HG02763 (cell line): ENCODE measurements around the gene SPEM2.

ENCODE experiments used
- ATAC-seq: cut with Tn5 transposase; IDR thresholded peaks from one replicate; pipeline ENCODE4 v1.9.1; 2021; ENCODE audit warnings: mild to moderate bottlenecking, moderate library complexity; ENCODE audit not compliant: unreplicated experiment

SPEM2 gene

DNA sequence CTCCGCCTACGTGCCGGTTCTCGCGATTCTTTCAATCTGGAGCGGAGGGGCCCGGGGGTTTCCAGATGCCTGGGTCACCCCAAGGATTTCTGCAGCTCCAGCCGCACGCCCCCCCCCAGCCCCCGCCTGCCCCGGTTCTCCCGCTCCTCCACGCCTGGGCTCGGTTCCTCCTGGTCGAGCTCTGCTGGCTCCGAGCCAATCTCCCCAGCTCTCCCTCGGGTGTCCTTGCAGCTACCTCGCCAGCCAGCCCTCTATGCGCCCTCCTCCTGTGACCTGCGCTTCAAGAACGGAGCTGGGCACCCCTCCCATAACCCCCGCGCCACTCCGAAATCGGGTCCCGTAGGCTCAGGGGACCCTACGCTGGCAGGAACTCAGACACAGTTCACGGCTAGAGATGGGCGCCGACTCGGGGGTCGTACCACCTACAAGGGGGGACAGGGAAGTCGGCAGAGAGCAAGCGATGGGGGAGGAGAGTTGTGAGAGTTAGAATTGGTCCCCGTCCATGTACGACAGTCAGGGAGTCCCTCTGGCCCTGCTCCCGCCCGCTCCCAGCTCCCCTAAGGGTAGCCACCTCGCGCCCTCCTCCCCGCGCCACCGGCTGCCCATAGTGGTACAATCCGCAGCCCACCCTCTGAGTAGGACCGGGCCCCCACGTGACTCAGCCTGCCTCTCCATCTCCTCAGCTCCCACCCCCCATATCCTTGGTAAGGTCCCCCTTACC, 14.9 kb downstream of the SPEM2 start:
- no peak for ATAC-seq

DNA sequence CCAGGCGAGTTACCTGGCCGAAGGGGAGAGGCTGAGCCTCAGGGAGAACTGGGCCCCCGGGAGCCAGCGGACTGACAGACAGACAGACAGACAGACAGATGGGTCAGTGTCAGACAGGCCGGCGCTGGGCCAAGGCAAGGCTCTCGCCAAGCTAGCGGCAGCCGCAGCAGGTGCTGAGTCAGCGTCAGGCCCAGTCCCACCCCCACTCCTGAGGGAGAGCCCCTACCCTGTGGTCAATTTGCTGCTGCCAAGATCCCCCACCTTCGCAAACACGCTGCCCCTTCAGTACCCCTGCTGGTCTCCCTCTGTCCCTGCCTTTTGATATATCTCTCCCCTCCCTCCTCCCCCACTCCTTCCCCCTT, 15.4 kb downstream of the SPEM2 start:
- no peak for ATAC-seq

DNA sequence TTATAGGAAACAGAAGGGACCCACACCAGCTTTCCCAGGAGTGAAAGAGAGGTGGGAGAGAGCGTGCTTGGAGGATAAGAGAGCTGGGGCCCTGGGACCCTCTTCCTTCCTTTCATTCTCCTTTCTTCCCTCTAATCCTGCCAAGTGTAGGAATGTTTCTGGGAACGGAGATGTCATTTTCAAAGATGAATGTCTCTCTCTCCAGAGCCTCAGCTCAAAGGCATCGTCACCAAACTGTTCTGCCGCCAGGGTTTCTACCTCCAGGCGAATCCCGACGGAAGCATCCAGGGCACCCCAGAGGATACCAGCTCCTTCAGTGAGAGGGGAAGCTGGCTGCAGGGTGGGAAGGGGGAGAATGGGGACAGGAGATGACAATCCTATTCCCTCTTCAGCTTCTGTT, 15.8 kb downstream of the SPEM2 start:
- no peak for ATAC-seq

- ATAC-seq, result no peak
These were observed 16.7 kb downstream of the SPEM2 start for GRCh38 chr17:7442142-7442541.

DNA sequence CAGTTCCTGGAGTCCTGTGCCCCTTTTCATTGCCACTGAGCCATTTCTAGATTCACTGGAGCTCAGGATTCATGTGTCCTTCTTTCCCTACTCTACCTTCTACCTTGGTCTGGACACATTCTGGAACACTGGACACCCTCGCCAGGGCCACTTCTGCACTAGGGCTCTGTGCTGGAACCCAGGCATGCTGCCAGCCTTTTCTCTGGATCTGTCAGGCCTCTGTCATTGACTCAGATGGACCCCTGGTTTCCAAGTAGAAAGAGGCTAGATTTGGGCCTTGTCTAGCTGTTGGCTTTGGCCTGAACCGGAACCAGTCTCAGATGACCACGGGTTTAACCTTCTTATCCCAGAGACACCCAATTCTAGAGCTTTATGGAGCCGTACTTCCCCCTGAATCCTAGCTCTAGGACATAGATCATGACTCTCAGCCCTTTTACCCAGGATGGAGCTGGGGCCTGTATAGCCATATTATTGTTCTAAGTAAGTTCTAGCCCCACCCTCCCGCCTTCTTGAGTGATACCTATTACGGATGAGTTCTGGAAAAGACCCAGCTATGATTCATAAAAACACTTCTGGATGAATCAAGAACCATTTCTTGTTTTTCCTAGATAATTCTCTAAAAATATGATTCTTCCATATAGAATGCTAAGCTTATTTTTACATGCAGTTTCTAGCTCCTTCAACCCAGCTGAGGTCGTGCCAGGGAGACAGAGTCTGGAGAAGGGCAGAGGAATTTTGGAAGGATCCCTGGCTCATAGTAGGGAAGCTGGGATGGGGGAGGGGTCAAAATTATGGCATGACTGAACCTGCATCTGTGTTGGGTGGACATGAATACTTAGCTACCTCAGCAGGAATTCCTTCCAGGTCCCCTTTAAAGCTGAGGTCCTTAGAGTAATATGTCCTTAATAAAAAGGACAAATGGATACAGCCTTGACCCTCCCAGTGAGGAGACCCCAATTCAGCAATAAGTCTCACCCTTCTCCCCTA, 18.4 kb downstream of the SPEM2 start:
- ATAC-seq, result no peak

DNA sequence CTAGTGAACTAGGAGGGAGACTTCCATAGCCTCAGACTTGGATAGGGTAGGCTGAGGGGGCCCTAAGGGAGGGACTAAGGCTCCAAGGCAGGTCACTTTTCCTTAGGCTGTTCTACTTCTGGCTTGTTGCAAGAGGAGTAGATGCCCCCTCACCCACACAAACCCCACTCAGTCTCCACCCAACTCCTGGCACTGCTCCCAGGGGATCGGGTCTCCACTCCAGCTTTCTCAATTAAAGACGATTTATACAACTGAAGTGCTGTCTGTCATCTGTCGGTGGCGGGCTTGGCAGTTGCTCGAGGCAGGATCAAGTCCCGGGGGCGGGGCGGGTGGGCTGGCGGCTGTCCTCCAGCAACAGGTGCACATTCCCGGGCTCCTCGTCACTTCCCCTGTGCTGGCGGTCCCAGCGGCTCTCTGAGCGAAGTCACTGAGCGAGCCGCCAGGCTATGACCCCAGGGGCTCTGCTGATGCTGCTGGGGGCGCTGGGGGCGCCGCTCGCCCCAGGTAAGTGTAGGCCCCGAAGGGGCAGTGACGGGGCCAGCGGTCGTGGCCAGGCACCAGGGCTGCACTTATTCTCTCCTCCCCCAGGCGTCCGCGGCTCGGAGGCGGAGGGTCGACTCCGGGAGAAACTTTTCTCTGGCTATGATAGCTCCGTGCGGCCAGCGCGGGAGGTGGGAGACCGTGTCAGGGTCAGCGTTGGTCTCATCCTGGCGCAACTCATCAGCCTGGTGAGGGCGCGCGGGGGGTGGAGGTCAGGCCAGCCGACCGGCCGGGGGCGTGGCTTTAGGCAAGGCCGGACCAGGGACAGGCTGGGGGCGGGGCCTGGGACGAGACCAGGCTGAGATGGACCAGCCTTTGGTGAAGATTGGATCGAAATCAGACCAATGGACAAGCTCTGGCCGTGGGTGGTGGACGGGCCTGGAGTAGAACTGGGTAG, 19.5 kb downstream of the SPEM2 start, which contains the start of gene CHRNB1:
Gene CHRNB1, plus strand, starts transcription at position 380 of the 937 bp plus-strand sequence. Its CDS starts 67 bp downstream, at position 447.
- ATAC-seq, result no peak

- no peak for ATAC-seq
These were observed 20.2 kb downstream of the SPEM2 start for GRCh38 chr17:7445619-7445968.

- no peak for ATAC-seq
These were observed 23.0 kb downstream of the SPEM2 start for GRCh38 chr17:7448461-7448860.

GRCh38 chr17:7459961-7460545, 34.6 kb downstream of the SPEM2 start:
- no peak for ATAC-seq

GRCh38 chr17:7460850-7461660, 35.6 kb downstream of the SPEM2 start:
- no peak for ATAC-seq

DNA sequence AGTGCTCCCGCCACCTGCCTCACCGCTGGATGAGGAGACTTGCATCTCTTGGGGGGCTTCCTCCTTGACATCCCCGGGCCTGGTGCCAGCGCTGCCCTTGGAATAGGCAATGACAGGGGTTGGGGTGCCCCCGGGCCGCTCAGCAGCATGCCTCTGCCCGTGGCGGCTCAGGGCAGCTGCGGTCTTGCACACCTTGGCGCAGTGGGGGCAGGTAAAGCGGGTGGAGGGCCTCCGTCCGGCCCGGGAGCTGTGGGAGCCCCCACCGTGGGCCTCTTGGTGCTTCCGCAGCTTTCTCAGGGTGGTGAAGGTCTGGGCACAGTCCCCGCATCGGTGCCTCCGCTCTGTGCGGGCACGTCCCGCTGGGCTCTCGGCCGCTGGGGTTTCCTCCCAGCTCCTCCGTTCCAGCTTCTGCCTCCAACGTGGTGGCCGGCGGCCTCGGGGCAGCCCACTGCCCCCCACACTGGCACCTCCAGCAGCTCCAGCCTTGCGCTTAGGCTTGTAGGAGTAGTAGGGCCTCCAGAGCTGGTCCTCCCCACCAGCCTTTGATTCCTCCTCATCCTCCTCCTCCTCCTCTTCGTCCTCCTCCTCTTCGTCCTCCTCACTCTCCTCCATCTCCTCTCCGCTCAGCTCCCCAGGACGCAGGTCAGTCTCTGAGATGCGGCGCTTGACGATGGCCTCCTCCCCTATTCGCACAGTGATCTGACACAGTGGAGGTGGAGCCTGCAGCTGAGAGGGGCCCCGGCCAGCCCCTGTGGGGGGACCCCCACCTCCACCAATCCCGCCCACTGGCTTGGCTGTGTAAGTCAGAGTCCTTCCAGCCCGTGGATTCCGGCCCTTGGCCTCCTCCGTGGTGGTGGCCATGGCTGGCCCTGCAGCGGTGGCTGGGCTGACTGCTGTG, 37.3 kb downstream of the SPEM2 start:
- ATAC-seq, result no peak

DNA sequence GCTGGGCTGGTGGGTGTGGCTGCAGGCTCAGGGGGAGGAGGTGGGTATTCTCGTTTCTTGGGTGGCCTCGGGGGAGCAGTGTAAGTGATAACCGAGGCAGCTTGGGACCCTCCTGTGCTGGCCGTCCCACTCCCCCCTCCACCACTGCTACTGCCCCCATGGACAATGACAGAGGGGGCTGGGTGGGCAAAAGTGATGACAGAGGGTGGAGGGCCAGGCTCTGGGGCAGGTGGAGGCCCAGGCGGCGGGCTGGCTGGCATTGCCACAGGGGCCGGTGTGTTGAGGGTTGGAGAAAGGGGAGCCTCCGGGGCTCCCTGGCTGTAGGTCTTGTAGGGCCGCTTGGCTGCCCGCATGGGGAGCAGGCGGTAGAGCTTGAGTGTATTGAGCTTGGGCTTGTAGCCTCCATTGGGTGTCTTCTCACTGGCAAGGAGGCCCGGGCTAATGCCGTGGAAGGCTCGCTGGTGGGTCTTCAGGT, 38.0 kb downstream of the SPEM2 start:
- no peak for ATAC-seq

GRCh38 chr17:7464081-7464480, 38.7 kb downstream of the SPEM2 start:
- ATAC-seq, result no peak

- no peak for ATAC-seq
These were observed 40.3 kb downstream of the SPEM2 start for GRCh38 chr17:7465597-7466275.

- ATAC-seq, result no peak
These were observed 40.9 kb downstream of the SPEM2 start for GRCh38 chr17:7466318-7466638.

DNA sequence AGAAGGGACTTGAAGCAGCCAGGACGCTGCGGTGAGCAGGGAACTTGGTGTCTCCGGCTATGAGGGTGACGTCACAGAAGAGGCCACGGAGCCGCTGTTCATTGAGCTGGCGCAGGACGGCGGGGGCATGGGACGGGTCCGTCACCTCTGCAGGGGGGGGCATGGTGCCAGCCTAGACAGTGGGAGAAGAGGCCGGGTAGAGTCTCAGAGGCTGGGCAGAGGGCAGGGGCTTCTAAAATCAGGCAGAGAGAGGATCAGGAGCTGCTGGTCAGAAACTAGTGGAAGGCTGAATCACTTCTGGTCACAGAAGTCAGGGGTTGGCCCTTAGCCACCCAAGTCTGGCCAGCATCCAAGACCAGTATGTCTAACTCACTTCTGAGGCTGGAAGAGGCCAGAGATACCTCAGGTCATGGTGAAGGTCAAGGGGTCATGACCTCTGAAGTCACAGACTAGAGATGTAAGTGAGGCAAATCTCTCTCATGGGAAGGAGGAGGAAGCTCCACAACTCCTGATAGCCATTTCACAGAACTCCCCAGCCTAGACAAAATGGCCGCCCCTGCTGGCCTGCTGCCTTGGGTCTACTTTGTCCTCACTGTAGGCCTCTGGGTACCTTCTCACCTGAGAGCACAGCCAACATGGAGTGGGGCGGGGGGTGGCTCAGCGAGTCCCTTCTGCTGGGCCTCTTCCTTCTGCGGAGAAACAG, 41.4 kb downstream of the SPEM2 start:
- ATAC-seq, result no peak

DNA sequence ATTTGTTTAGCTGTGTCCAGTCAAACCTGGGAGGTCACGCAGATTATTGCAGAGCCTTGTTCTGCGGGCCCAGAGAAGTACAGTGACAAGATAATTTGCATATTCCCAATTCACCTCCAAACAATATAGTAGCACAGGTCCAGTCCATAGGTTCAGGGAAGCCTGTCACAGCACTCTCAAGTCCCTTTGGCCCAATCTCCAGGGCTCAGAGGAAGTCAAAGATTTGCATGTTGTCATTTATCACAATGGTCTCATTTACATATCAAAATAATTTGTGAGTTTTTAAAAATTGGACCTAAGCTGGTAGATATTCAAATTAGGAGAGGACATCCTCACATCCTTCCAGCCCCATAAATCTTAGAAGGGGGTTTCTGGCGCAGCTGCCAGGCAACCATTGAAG, 42.1 kb downstream of the SPEM2 start:
- no peak for ATAC-seq

GRCh38 chr17:7468290-7468689, 42.9 kb downstream of the SPEM2 start:
- no peak for ATAC-seq
